IMR-90 (cell line): ENCODE data around the gene SEPTIN8. TPM values are rescaled to one million over a fixed set of nuclear protein-coding genes. Genes with fewer than 3 reads are reported as not detected.

Experiments used
- ATAC-seq: fragments of 200-7000 bp; cut with Tn5 transposase; 2 replicates; pipeline ENCODE4 v1.9.1; 2020; ENCODE audit warnings: low read depth, mild to moderate bottlenecking, moderate library complexity
- BruUV-seq: library from RNA; stranded (reverse); fragments of 400-500 nt; replicated peaks from 2 replicates; lab custom pipeline; 2021; lab: Mats Ljungman, UMichigan
- CTCF ChIA-PET: fragments of 300-600 bp; formaldehyde crosslinking; extraction: SDS; loops from one replicate; lab custom pipeline; 2021; ENCODE audit warnings: antibody characterized with exemption; lab: Yijun Ruan, JAX
- POLR2A ChIA-PET: fragments of 300-600 bp; sonication (Branson Sonifier 250); formaldehyde crosslinking; loops from one replicate; lab custom pipeline; 2022; ENCODE audit warnings: antibody characterized with exemption; ENCODE audit not compliant: unreplicated experiment; lab: Charles Lee
- DNase-seq: peaks from one replicate; pipeline ENCODE4 v3.0.0; 2013
- H2AFZ ChIP-seq: replicated peaks from 2 replicates; pipeline ENCODE3; 2013; ENCODE audit warnings: low read length, mild to moderate bottlenecking; ENCODE audit not compliant: poor library complexity
- H2AK5ac ChIP-seq: 2 replicates; pipeline ENCODE4 v1.6.1; 2013; ENCODE audit warnings: low read depth, low read length, inconsistent platforms
- H2AK9ac ChIP-seq: replicated peaks from 2 replicates; pipeline ENCODE3; 2013; ENCODE audit warnings: mild to moderate bottlenecking, low read depth, low read length, moderate library complexity; ENCODE audit not compliant: poor library complexity
- H2BK120ac ChIP-seq: 2 replicates; pipeline ENCODE4 v1.6.1; 2013; ENCODE audit warnings: low read depth, low read length, inconsistent platforms
- H2BK15ac ChIP-seq: 3 replicates; pipeline ENCODE4 v1.6.1; 2013; ENCODE audit warnings: low read depth, low read length, inconsistent platforms
- H2BK20ac ChIP-seq: 2 replicates; pipeline ENCODE4 v1.6.1; 2013; ENCODE audit warnings: low read depth, mild to moderate bottlenecking, inconsistent platforms, low read length, moderate library complexity
- H2BK5ac ChIP-seq: 2 replicates; pipeline ENCODE4 v1.6.1; 2013; ENCODE audit warnings: mild to moderate bottlenecking, low read depth, low read length, inconsistent platforms; ENCODE audit not compliant: poor library complexity, severe bottlenecking
- H3K14ac ChIP-seq: replicated peaks from 2 replicates; pipeline ENCODE4 v1.6.1; 2013; ENCODE audit warnings: low read depth, low read length, inconsistent platforms
- H3K18ac ChIP-seq: 2 replicates; pipeline ENCODE4 v1.6.1; 2013; ENCODE audit warnings: low read depth, low read length, control low read depth
- H3K23ac ChIP-seq: 2 replicates; pipeline ENCODE4 v1.6.1; 2013; ENCODE audit warnings: low read depth, low read length, inconsistent platforms
- H3K27ac ChIP-seq: 2 replicates; pipeline ENCODE4 v1.5.1; 2013; ENCODE audit warnings: mild to moderate bottlenecking, control low read depth, low read length; ENCODE audit not compliant: insufficient read depth
- H3K27me3 ChIP-seq: 2 replicates; pipeline ENCODE4 v1.6.1; 2013; ENCODE audit warnings: low read length; ENCODE audit not compliant: control insufficient read depth, insufficient read depth
- H3K36me3 ChIP-seq: 2 replicates; pipeline ENCODE4 v1.6.1; 2013; ENCODE audit warnings: low read length, mixed read lengths; ENCODE audit not compliant: control insufficient read depth, insufficient read depth
- H3K4ac ChIP-seq: 2 replicates; pipeline ENCODE4 v1.6.1; 2013; ENCODE audit warnings: low read depth, low read length, inconsistent platforms
- H3K4me1 ChIP-seq: 2 replicates; pipeline ENCODE4 v1.6.1; 2013; ENCODE audit warnings: low read length, mixed read lengths; ENCODE audit not compliant: control insufficient read depth, insufficient read depth
- H3K4me2 ChIP-seq: 2 replicates; pipeline ENCODE4 v1.6.1; 2013; ENCODE audit warnings: low read depth, mild to moderate bottlenecking, control low read depth, low read length, moderate library complexity
- H3K4me3 ChIP-seq: 2 replicates; pipeline ENCODE4 v1.5.1; 2013; ENCODE audit warnings: low read depth, mild to moderate bottlenecking, control low read depth, low read length, moderate library complexity; ENCODE audit not compliant: insufficient read depth
- H3K56ac ChIP-seq: 2 replicates; pipeline ENCODE4 v1.6.1; 2013; ENCODE audit warnings: low read length, inconsistent platforms; ENCODE audit not compliant: insufficient read depth; ENCODE audit errors: extremely low read depth
- H3K79me1 ChIP-seq, 2 experiments: 2 replicates each; pipeline ENCODE4 v1.6.1; 2013; ENCODE audit warnings: low read length in 2 of 2, inconsistent platforms in 1 of 2, low read depth in 1 of 2
- H3K9ac ChIP-seq: 2 replicates; pipeline ENCODE4 v1.6.1; 2013; ENCODE audit warnings: low read depth, low read length, control low read depth
- H3K9me1 ChIP-seq: 2 replicates; pipeline ENCODE4 v1.6.1; 2013; ENCODE audit warnings: low read length, inconsistent platforms; ENCODE audit not compliant: insufficient read depth
- H3K9me3 ChIP-seq: 2 replicates; pipeline ENCODE4 v1.6.1; 2013; ENCODE audit warnings: low read length; ENCODE audit not compliant: control insufficient read depth, insufficient read depth
- H4K20me1 ChIP-seq: 2 replicates; pipeline ENCODE4 v1.6.1; 2013; ENCODE audit warnings: low read length, inconsistent platforms; ENCODE audit not compliant: insufficient read depth
- H4K5ac ChIP-seq: 2 replicates; pipeline ENCODE4 v1.6.1; 2013; ENCODE audit warnings: mild to moderate bottlenecking, low read depth, low read length, control low read depth
- H4K8ac ChIP-seq, 2 experiments: 2 replicates each; pipeline ENCODE4 v1.6.1; 2013; ENCODE audit warnings: low read depth in 2 of 2, low read length in 2 of 2, control low read depth in 1 of 2, inconsistent platforms in 1 of 2
- H4K91ac ChIP-seq: 2 replicates; pipeline ENCODE4 v1.6.1; 2013; ENCODE audit warnings: low read depth, low read length, inconsistent platforms; ENCODE audit not compliant: insufficient read depth
- FOS ChIP-seq: fragments of 150-350 bp; IDR thresholded peaks from 2 replicates; pipeline ENCODE4 v1.6.1; 2016; ENCODE audit warnings: low read depth, low read length
- MAFK ChIP-seq: IDR thresholded peaks from 2 replicates; pipeline ENCODE4 v1.6.1; 2012; ENCODE audit warnings: low read depth, low read length, improper control_type of control experiment
- WGBS, 2 experiments: methylation state at CpG; one replicate each; pipeline versions ENCODE4 v1.1.5 to v1.1.7; 2013; ENCODE audit warnings: missing lambda C conversion rate in 2 of 2; ENCODE audit not compliant: insufficient read length in 1 of 2; ENCODE audit errors: extremely low coverage in 2 of 2; 5-methylcytosine and 5-hydroxymethylcytosine counted together
- dilution Hi-C: fragments of 300-500 bp; cut with HindIII; formaldehyde crosslinking; loops from one replicate; pipeline ENCODE4 v1.14.3; 2018; ENCODE audit warnings: low sequenced_read_pairs; ENCODE audit not compliant: unreplicated experiment
- in situ Hi-C: fragments of 300-500 bp; cut with MboI; formaldehyde crosslinking; loops from 3 replicates; pipeline ENCODE4 v1.14.3; 2019; ENCODE audit warnings: low sequenced_read_pairs, inconsistent platforms, mixed read lengths
- intact Hi-C: fragments of 100-400 bp; cut with micrococcal nuclease; formaldehyde crosslinking; loops from 2 replicates; pipeline ENCODE4 v1.10.0; 2022
- polyA plus RNA-seq, 3 experiments: library from polyadenylated mRNA; depleted of rRNA; stranded (reverse); fragments of >200 nt; gene quantifications; 2 replicates each; pipeline ENCODE4 v1.2.3, GENCODE V29; 2012; ENCODE audit warnings: low replicate concordance in 1 of 3
- total RNA-seq: library from RNA; depleted of rRNA; stranded (reverse); fragments of >200 nt; gene quantifications from 2 replicates; pipeline ENCODE4 v1.2.3, GENCODE V29; 2012

The SEPTIN8 gene
- total and polyA plus RNA-seq, 2 of the 4 experiments (the other 2 are of a cell fraction) = 56.2 to 67.2 TPM

GRCh38 chr5:132785864-132786263, 8.8 kb upstream of the SEPTIN8 start:
- no peak overlapping the region for H3K27ac ChIP-seq
- H4K20me1 ChIP-seq = no peaks in the 10 kb centered on the region
- H4K8ac ChIP-seq = no peak overlapping the region
- TF ChIP-seq MAFK (no peak), FOS (no peak)
- H3K18ac ChIP-seq = no peak overlapping the region
- no peak overlapping the region for H2BK5ac ChIP-seq
- H3K4ac ChIP-seq = no peak overlapping the region
- H3K27me3 ChIP-seq = no peaks in the 10 kb centered on the region
- H3K4me3 ChIP-seq = no peak overlapping the region
- H2AFZ ChIP-seq = no peak overlapping the region
- no peak overlapping the region for H3K56ac ChIP-seq
- dilution Hi-C loops = no loop called here
- H4K5ac ChIP-seq = no peak overlapping the region
- in situ Hi-C loops = no loop called here
- H3K79me1 ChIP-seq = no peaks in the 10 kb centered on the region
- no peaks in the 10 kb centered on the region for H3K36me3 ChIP-seq
- H3K14ac ChIP-seq = no peak overlapping the region
- WGBS, 2 experiments = no CpG with 5 or more reads among the region's 4 CpGs
- no peak overlapping the region for H3K9ac ChIP-seq
- intact Hi-C loops = no loop called here
- no peaks in the 10 kb centered on the region; the same call in 1 of the 2 replicates for H3K9me1 ChIP-seq
- H2BK20ac ChIP-seq = no peak overlapping the region
- DNase-seq (no peak), ATAC-seq (no peak)
- no peak overlapping the region for H2BK15ac ChIP-seq
- H2BK120ac ChIP-seq = no peak overlapping the region
- no peaks in the 10 kb centered on the region for H3K9me3 ChIP-seq
- H3K4me2 ChIP-seq = no peak overlapping the region
- no peak overlapping the region for H4K91ac ChIP-seq
- CTCF ChIA-PET = no interaction called here
- POLR2A ChIA-PET = no interaction called here
- no peak overlapping the region for H3K23ac ChIP-seq
- no peak overlapping the region; the same call in 1 of the 2 replicates for H2AK5ac ChIP-seq
- no peak overlapping the region for H2AK9ac ChIP-seq
- peaks cover 13% of the 10 kb centered on the region for H3K4me1 ChIP-seq
- no TSS peak for BruUV-seq
